Kidney (tissue), 14 donors: Measurements from ENCODE around the gene OSBP2. TPM values are rescaled to one million over a fixed set of nuclear protein-coding genes. Genes with fewer than 3 reads are reported as not detected.

Source experiments
- DNase-seq, 5 donors: peaks; one replicate each; pipeline ENCODE4 v3.0.0-alpha.2; 2013 to 2020
- FAIRE-seq: peaks from 2 replicates; lab custom pipeline; 2012; peaks lifted over from hg19 to GRCh38; lab: Jason Lieb, UNC
- H3K27ac ChIP-seq, 2 donors: one replicate each; pipeline ENCODE4 v1.7.0; 2013; ENCODE audit warnings: low read depth in 2 of 2, low read length in 2 of 2, inconsistent platforms in 1 of 2
- H3K27me3 ChIP-seq: one replicate; pipeline ENCODE4 v1.7.1; 2013; ENCODE audit warnings: low read length, inconsistent platforms; ENCODE audit not compliant: control insufficient read depth, insufficient read depth
- H3K36me3 ChIP-seq, 3 donors: one replicate each; pipeline versions ENCODE4 v1.7.0 to v1.7.1; 2013; ENCODE audit warnings: low read length in 3 of 3, control low read depth in 1 of 3, inconsistent platforms in 1 of 3; ENCODE audit not compliant: insufficient read depth in 3 of 3, control insufficient read depth in 2 of 3
- H3K4me1 ChIP-seq, 3 donors: one replicate each; pipeline versions ENCODE4 v1.7.0 to v1.7.1; 2013; ENCODE audit warnings: low read length in 3 of 3, inconsistent platforms in 1 of 3, low read depth in 1 of 3; ENCODE audit not compliant: control insufficient read depth in 2 of 3, insufficient read depth in 2 of 3
- H3K4me3 ChIP-seq, 3 donors: one replicate each; pipeline versions ENCODE4 v1.7.0 to v1.8.1; 2013; ENCODE audit warnings: low read length in 3 of 3, control low read depth in 1 of 3, inconsistent platforms in 1 of 3
- H3K9ac ChIP-seq, 3 donors: one replicate each; pipeline versions ENCODE4 v1.7.0 to v1.7.1; 2013; ENCODE audit warnings: low read length in 3 of 3, control low read depth in 1 of 3, inconsistent platforms in 1 of 3
- H3K9me3 ChIP-seq, 3 donors: one replicate each; pipeline versions ENCODE4 v1.7.0 to v1.7.1; 2013; ENCODE audit warnings: low read length in 3 of 3, control low read depth in 1 of 3, inconsistent platforms in 1 of 3; ENCODE audit not compliant: control insufficient read depth in 2 of 3, insufficient read depth in 1 of 3
- intact Hi-C: fragments of 100-400 bp; cut with DNase I; formaldehyde crosslinking; loops from one replicate; pipeline ENCODE4 v1.11.1; 2022
- polyA plus RNA-seq: library from polyadenylated mRNA; stranded (reverse); fragments of 350-450 nt; fragmentation: Illumina TruSeq; extraction: RNeasy Lipid Tissue Mini Kit (QIAGEN cat#74804); gene quantifications from one replicate; pipeline ENCODE4 v1.2.3, GENCODE V29; 2014; ENCODE audit warnings: low read depth, low replicate concordance; ENCODE audit not compliant: insufficient read depth
- total RNA-seq: library from RNA; stranded (reverse); fragmentation: NEBNext Ultra II Directional; extraction: Animal tissue kit (Norgen Biotek cat#: 25700); gene quantifications from one replicate; pipeline ENCODE4 v1.2.1, GENCODE V29; 2021
- TF ChIP-seq, protein P1 (sequence below): IDR thresholded peaks from 3 replicates; pipeline ENCODE4 v1.5.1; 2012; ENCODE audit warnings: mild to moderate bottlenecking, moderate library complexity, borderline replicate concordance; ENCODE audit not compliant: insufficient read depth; ENCODE audit errors: extremely low read depth
- donor health status: control.
- donor health status: control.
- donor health status: control.
- donor health status: control.
- donor health status: control.
- donor health status: DM: yes; HTN: yes; CAD: no.
- donor health status: Normal renal cell carcinoma (clear cell type).

The OSBP2 gene
- total and polyA plus RNA-seq, 2 donors from 2014 or later: 3.4 to 4.0 TPM

DNA sequence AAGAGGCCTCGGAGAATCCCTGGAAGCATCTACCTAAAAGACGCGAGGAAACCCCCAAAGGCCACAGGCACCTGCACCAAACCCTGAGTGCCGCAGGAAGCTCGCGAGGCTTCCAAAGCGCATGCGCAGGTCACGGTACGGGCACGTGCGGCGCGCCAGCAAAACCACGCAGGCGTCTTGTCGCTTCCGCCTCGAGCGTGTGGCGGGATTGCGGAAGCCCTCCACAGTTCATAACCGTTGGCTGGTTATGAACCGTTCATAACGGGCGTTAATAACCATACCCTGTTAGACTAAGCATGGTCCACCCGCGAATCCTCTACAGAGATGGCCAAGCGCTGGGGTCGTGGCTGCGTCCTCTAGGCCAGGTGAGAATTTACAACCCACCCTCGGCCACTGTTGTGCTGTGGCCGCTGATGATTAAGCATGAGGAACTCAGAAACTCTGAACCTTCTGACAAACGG, 227.5 kb downstream of the OSBP2 start:
- peak overlapping the region; percentile 26 to 65 (median 42) for H3K4me3 ChIP-seq
- peaks cover 0 to 12% (median under 1%) of the 10 kb centered on the region in 3 donors for H3K36me3 ChIP-seq
- DNase-seq: peak; percentile 54 to 93 (median 81)
- H3K27me3 ChIP-seq: no peaks in the 10 kb centered on the region
- intact Hi-C loops: loop anchor here (10.0 kb wide), 1 partner anchor 157 kb away; no protein-coding TSS in a partner anchor
- FAIRE-seq: no peak
- TF ChIP-seq, protein P1, sequence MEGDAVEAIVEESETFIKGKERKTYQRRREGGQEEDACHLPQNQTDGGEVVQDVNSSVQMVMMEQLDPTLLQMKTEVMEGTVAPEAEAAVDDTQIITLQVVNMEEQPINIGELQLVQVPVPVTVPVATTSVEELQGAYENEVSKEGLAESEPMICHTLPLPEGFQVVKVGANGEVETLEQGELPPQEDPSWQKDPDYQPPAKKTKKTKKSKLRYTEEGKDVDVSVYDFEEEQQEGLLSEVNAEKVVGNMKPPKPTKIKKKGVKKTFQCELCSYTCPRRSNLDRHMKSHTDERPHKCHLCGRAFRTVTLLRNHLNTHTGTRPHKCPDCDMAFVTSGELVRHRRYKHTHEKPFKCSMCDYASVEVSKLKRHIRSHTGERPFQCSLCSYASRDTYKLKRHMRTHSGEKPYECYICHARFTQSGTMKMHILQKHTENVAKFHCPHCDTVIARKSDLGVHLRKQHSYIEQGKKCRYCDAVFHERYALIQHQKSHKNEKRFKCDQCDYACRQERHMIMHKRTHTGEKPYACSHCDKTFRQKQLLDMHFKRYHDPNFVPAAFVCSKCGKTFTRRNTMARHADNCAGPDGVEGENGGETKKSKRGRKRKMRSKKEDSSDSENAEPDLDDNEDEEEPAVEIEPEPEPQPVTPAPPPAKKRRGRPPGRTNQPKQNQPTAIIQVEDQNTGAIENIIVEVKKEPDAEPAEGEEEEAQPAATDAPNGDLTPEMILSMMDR: no peak
- no peak overlapping the region for H3K27ac ChIP-seq
- H3K9ac ChIP-seq: peak overlapping the region in 1 of 3 donors; percentile 49
- no peaks in the 10 kb centered on the region for H3K9me3 ChIP-seq
- no peaks in the 10 kb centered on the region for H3K4me1 ChIP-seq

- TF ChIP-seq, protein P1: no peak
- H3K4me3 ChIP-seq: no peak overlapping the region
- no peak overlapping the region for H3K27ac ChIP-seq
- H3K9ac ChIP-seq: no peak overlapping the region
- no peaks in the 10 kb centered on the region for H3K9me3 ChIP-seq
- no peaks in the 10 kb centered on the region for H3K4me1 ChIP-seq
- no peak for FAIRE-seq
- peaks cover under 1 to 16% (median 9%) of the 10 kb centered on the region in 3 donors for H3K36me3 ChIP-seq
- no peaks in the 10 kb centered on the region for H3K27me3 ChIP-seq
- DNase-seq: peak in 1 of 5 donors; percentile 48
- intact Hi-C loops: loop anchor here (10.0 kb wide), 1 partner anchor 159 kb away; no protein-coding TSS in a partner anchor
Observed at GRCh38 chr22:30923168-30923900, 228.7 kb downstream of the OSBP2 start.

GRCh38 chr22:30925667-30926066, 231.0 kb downstream of the OSBP2 start:
- H3K36me3 ChIP-seq: peaks cover 2 to 25% (median 15%) of the 10 kb centered on the region in 3 donors
- H3K4me3 ChIP-seq: no peak overlapping the region
- H3K9me3 ChIP-seq: no peaks in the 10 kb centered on the region
- no peak overlapping the region for H3K9ac ChIP-seq
- no peak overlapping the region for H3K27ac ChIP-seq
- FAIRE-seq: no peak
- H3K27me3 ChIP-seq: no peaks in the 10 kb centered on the region
- no peaks in the 10 kb centered on the region for H3K4me1 ChIP-seq
- intact Hi-C loops: loop anchor here (10.0 kb wide), 1 partner anchor 161 kb away; no protein-coding TSS in a partner anchor
- DNase-seq: peak in 1 of 5 donors; percentile 41
- TF ChIP-seq, protein P1: no peak
